ENCODE measurements around the gene SOS1. TPM values are rescaled to one million over a fixed set of nuclear protein-coding genes. Genes with fewer than 3 reads are reported as not detected.

SOS1 gene
- total RNA-seq, 4 donors from 2014 or later, result 19.5 to 46.3 (median 33.3) TPM

GRCh38 chr2:39015424-39015823 is 105.4 kb downstream of the SOS1 start:
- DNase-seq (no peak), ATAC-seq (no peak)
- Histone ChIP-seq H3K4me1 (peaks cover 8 to 21% of the 10 kb centered on the region in 2 donors), H3K27me3 (no peaks in the 10 kb centered on the region), H3K9me3 (no peaks in the 10 kb centered on the region), H3K4me3 (no peak overlapping the region), H3K27ac (no peak overlapping the region), H3K36me3 (peaks cover 0 to 21% of the 10 kb centered on the region in 2 donors)
- TF ChIP-seq, protein P1, sequence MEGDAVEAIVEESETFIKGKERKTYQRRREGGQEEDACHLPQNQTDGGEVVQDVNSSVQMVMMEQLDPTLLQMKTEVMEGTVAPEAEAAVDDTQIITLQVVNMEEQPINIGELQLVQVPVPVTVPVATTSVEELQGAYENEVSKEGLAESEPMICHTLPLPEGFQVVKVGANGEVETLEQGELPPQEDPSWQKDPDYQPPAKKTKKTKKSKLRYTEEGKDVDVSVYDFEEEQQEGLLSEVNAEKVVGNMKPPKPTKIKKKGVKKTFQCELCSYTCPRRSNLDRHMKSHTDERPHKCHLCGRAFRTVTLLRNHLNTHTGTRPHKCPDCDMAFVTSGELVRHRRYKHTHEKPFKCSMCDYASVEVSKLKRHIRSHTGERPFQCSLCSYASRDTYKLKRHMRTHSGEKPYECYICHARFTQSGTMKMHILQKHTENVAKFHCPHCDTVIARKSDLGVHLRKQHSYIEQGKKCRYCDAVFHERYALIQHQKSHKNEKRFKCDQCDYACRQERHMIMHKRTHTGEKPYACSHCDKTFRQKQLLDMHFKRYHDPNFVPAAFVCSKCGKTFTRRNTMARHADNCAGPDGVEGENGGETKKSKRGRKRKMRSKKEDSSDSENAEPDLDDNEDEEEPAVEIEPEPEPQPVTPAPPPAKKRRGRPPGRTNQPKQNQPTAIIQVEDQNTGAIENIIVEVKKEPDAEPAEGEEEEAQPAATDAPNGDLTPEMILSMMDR (IDR thresholded peaks at IDR 0.05 in 4 of 5, conservative IDR thresholded peaks at IDR 0.05 in 1 of 5), result no peak
- no peak for TF ChIP-seq POLR2A (IDR thresholded peaks at IDR 0.05)
- intact Hi-C loops (cut with DNase I; ENCODE audit: low total_unique reads) (no loop called here), in situ Hi-C loops (cut with MboI; ENCODE audit: low sequenced_read_pairs in 4 of 4) (no loop called here)

GRCh38 chr2:39013871-39014270 is 107.0 kb downstream of the SOS1 start:
- intact Hi-C loops (cut with DNase I; ENCODE audit: low total_unique reads) (no loop called here), in situ Hi-C loops (cut with MboI; ENCODE audit: low sequenced_read_pairs in 4 of 4) (no loop called here)
- ATAC-seq, result no peak
- Histone ChIP-seq H3K36me3 (peaks cover 0 to 33% of the 10 kb centered on the region in 2 donors), H3K27me3 (no peaks in the 10 kb centered on the region), H3K4me3 (no peak overlapping the region), H3K27ac (no peak overlapping the region), H3K4me1 (peaks cover 8 to 20% of the 10 kb centered on the region in 2 donors), H3K9me3 (no peaks in the 10 kb centered on the region)
- no peak for DNase-seq
- no peak for TF ChIP-seq POLR2A (IDR thresholded peaks at IDR 0.05)
- TF ChIP-seq, protein P1 (IDR thresholded peaks at IDR 0.05 in 4 of 5, conservative IDR thresholded peaks at IDR 0.05 in 1 of 5), result no peak

GRCh38 chr2:39008665-39009064 is 112.2 kb downstream of the SOS1 start:
- Histone ChIP-seq H3K4me3 (no peak overlapping the region), H3K4me1 (no peaks in the 10 kb centered on the region), H3K36me3 (peaks cover 0 to 74% of the 10 kb centered on the region in 2 donors), H3K27me3 (no peaks in the 10 kb centered on the region), H3K27ac (no peak overlapping the region), H3K9me3 (no peaks in the 10 kb centered on the region)
- TF ChIP-seq, protein P1 (IDR thresholded peaks at IDR 0.05 in 4 of 5, conservative IDR thresholded peaks at IDR 0.05 in 1 of 5), result no peak
- TF ChIP-seq POLR2A (IDR thresholded peaks at IDR 0.05), result no peak
- in situ Hi-C loops (cut with MboI; ENCODE audit: low sequenced_read_pairs in 4 of 4), result no loop called here
- ATAC-seq (no peak), DNase-seq (no peak)
- intact Hi-C loops (cut with DNase I; ENCODE audit: low total_unique reads), result no loop called here

DNA sequence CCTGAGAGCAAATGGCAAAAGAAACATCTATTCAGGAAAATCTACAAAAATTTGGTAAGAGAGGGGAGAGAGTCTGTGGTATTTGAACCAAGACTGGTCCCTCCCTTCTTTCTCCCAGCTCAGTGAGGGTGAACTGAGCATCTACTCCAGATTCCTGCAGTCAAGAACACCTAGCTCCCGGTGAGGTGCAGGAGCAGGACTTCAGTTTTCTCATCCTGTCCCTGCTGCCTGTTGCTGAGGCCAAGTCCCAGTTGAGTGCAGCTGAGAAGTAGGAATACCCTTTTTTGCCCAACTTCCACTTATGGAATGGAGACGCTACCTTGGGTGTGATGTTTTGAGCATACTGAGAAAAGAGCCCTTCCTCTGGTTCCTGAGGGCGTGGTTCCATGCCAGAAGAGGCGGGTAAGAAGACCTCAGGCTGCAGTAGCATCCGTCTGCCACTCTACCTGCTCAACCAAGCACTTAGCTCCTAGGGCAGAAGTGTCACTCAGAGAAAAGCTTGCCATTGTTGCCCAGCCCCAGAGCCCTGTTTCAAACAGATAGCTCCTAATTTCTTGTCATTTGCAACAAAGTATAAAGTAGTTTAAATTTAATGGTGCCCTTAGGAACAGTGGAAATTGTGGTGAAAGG is 112.9 kb downstream of the SOS1 start:
- H3K27me3 ChIP-seq, result no peaks in the 10 kb centered on the region
- ATAC-seq, result no peak
- TF ChIP-seq, protein P1 (IDR thresholded peaks at IDR 0.05 in 4 of 5, conservative IDR thresholded peaks at IDR 0.05 in 1 of 5), result no peak
- no peak for TF ChIP-seq POLR2A (IDR thresholded peaks at IDR 0.05)
- intact Hi-C loops (cut with DNase I; ENCODE audit: low total_unique reads), result no loop called here
- peaks cover 0 to 69% of the 10 kb centered on the region in 2 donors for H3K36me3 ChIP-seq
- no peak overlapping the region for H3K4me3 ChIP-seq
- no peaks in the 10 kb centered on the region for H3K4me1 ChIP-seq
- no peak for DNase-seq
- H3K27ac ChIP-seq, result no peak overlapping the region
- H3K9me3 ChIP-seq, result no peaks in the 10 kb centered on the region
- in situ Hi-C loops (cut with MboI; ENCODE audit: low sequenced_read_pairs in 4 of 4), result no loop called here

GRCh38 chr2:39000552-39000951 is 120.3 kb downstream of the SOS1 start:
- DNase-seq (no peak), ATAC-seq (no peak)
- Histone ChIP-seq H3K27me3 (no peaks in the 10 kb centered on the region), H3K27ac (no peak overlapping the region), H3K9me3 (no peaks in the 10 kb centered on the region), H3K4me3 (no peak overlapping the region), H3K36me3 (peaks cover 0 to 76% of the 10 kb centered on the region in 2 donors), H3K4me1 (no peaks in the 10 kb centered on the region)
- TF ChIP-seq, protein P1 (IDR thresholded peaks at IDR 0.05 in 4 of 5, conservative IDR thresholded peaks at IDR 0.05 in 1 of 5), result no peak
- no peak for TF ChIP-seq POLR2A (IDR thresholded peaks at IDR 0.05)
- intact Hi-C loops (cut with DNase I; ENCODE audit: low total_unique reads), result loop anchor here (2.0 kb wide), 1 partner anchor 20 kb away; no protein-coding TSS in a partner anchor
- in situ Hi-C loops (cut with MboI; ENCODE audit: low sequenced_read_pairs in 4 of 4), result no loop called here

Data from gastrocnemius medialis (tissue), 4 donors.